GM19372 (cell line): ENCODE results near the gene TMEM101.
"Not testable (repeated sequence)": the region's sequence is repeated elsewhere in the genome, so short reads cannot be mapped to it uniquely, and the experiment has no call there.

ENCODE experiments used
- ATAC-seq: cut with Tn5 transposase; IDR thresholded peaks from one replicate; pipeline ENCODE4 v1.9.1; 2021; ENCODE audit warnings: mild to moderate bottlenecking, low read depth, moderate library complexity; ENCODE audit not compliant: unreplicated experiment

The TMEM101 gene

DNA sequence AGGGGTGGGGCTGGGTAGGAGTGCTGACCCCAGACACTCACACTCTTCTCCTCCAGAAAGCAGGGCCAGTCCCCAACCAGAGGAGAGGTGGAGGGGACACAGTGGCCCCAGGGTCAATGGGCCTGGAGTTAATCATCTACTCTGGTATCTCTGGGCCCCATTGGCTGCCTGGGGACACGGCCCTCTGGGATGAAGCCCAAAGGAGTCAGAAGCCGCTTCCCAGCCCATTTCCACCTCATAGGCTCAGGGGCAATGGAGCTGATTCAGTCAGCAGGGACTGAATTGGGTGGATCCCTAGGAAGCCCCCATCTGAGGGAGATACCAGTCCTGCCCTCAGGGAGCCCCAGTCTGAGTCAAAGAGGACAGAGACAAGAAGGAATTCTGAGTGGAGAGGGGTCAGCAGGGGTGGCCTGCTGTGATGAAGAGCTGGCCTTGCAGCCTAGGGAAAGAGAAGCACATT is 13.3 kb downstream of the TMEM101 start:
- no peak for ATAC-seq

DNA sequence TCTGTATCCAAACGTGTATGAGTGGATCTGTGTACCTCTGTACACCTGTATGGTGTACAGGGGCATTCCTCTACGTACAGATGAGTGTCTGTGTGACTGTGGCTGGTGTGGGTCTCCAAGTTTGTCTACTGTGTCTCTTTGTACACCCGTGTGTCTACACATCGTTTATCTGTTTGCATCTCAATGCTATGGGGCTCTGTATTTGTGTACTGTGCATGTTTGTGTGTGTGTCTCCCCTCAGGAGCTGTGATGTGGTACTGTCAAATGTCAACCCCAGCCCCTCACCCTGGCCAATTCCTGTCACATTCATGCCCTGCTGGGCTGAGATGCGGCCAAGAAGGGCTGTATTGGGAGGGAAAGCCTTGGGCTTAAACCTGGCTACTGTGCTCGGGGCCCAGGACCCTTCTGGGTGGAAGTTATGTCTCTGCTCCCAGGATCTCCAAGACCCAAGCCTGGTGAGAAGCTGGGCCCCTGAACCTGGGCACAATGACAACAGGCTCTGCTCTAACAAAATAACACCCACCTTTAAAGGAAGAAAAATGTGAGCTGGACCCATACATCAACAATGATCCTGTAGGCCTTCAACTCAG is 13.8 kb downstream of the TMEM101 start:
- ATAC-seq = no peak

DNA sequence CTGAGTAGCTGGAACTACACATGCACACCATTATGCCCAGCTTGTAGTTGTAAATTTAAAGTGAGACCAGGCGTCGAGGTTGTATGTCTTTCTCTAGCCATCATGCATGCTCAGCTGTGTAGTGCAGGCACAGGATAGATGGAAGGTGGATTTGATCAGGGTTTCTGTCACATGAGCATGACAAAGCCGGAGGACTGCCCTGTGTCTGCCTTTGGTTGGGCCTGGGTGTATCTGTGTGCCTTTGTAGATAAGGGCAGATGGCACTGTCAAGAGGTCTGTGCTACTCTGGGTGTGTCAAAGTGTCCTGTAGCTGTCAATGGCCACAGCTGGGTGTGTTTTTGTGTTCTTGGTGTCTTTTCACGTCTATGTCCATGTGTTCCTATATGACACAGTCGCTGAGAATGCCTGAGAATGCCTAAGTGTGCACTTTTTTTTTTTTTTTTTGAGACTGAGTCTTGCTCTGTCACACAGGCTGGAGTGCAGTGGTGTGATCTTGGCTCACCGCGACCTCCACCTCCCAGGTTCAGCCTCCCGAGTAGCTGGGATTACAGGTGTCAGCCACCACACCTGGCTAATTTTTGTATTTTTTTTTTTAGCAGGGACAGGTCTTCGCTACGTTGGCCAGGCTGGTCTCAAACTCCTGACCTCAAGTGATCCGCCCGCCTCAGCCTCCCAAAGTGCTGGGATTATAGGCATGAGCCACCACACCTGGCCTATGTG is 14.5 kb downstream of the TMEM101 start:
- no peak for ATAC-seq

DNA sequence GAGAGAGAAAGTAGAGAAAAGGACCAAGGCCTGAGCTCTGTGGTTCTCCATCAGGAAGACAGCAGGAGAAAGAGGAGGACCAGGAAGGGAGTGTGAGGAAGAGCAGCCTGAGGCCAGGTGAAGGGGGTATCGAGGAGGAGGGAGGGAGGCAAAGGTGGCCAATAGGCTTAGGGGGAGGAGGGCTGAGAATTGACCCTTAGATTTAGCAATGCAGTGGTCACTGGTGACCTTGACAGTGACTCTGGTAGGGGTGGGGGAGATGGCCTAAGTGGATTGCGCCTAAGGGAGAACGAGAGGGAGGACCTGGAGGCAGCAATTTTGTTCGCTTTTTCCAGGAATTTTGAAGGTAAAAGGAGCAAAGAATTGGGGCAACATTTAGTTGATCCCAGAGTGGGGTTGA is 15.7 kb downstream of the TMEM101 start:
- no peak for ATAC-seq

DNA sequence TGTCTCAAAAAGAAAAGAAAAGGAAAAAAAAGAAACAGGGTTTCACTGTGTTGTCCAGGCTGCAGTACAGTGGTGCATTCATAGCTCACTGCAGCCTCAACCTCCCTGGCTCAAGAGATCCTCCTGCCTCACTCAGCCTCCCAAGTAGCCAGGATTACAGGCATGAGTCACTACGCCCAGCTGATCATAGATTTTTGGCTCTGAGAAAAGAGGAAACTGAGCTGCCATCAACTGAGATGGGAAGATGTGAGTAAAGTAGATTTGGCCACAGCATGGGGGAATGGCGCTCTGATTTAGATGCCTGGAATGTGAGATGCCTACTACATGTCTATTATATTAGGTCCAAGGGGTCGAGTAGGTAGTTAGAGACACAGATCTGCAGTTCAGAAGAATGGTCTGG is 16.2 kb downstream of the TMEM101 start:
- no peak for ATAC-seq

DNA sequence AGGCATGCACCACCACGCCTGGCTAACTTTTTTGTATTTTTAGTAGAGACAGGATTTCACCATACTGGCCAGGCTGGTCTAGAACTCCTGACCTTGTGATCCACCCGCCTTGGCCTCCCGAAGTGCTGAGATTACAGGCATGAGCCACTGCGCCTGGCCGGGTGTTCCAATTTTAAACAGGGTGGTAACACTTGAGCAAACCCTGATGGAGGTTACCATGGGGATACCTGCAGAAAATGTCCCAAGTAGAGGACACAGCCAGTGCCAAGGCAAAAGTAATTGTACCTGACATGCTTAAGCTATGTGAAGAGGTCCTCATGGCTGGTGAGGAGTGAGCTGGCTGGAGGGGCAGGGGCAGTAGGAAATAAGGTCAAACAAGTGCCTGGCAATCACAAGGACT is 17.6 kb downstream of the TMEM101 start:
- ATAC-seq = not testable (repeated sequence)

DNA sequence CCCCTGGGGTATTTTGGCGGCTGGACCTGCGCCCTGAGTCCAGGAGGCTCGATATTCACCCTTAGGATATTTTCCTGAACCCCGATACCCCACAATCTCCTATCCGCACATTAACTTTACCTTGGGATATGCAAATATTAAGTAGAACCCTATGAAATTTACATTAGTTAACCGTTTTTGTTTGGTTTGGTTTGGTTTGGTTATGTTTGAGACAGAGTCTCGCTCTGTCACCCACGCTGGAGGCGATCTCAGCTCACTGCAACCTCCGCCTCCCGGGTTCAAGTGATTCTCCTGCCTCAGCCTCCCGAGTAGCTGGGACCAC is 19.7 kb downstream of the TMEM101 start:
- ATAC-seq = no peak

DNA sequence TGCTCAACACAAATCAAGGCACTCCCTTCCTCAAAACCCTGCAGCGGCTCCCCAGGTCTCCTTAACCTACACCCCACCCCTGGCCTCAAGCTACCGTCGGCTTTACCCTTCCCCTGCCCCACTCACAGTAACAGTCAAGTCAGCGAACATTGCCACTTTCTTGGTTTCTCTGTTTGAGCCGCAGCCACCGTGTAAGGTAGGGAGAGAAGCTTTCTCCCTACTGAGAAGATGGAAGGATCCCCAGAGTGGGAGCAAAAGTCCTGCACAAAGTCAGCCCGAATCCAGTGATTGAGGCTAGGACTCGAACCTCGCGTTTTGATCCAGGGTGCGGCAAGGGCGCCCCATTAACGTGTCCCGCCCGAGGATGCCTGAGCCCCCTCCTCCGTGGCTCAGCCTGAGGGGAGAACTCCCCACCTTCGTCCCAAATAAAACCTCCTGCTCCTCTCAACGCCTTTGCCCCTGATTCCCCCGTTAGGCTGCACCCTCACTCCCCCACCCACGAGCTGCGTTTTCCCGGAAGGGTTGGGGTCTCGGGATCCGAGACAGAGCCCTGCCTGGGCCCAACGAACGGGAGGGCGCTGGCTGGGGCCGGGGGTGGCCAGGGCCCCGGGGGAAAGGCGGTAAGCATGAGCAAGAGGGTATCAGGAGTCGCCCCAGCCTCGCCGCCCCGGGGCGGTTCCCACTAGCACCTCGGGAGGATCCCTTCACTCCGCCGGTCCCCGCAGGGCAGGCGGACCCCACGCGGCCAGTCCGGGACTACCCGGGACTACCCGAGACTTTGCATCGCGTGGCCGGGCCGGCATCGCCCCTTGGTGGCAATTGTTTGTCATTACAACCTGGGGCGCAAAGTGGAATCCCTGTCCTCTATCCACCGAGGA is 20.3 kb downstream of the TMEM101 start:
- no peak for ATAC-seq

DNA sequence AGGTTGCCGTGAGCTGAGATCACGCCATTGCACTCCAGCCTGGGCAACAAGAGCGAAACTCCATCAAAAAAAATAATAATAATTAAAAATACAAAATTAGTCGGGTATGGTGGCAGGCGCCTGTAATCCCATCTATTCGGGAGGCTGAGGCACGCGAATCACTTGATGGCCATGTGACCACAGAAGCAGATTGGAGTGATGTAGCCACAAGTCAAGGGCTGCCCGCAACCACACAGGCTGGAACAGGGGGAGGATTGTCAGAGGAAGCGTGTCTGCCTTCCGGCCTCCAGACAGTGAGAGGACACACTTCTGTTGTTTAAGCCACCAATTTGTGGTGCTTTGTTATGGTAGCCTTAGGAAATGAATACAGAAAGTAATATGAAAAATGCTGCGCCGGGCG is 22.1 kb downstream of the TMEM101 start:
- ATAC-seq = no peak

DNA sequence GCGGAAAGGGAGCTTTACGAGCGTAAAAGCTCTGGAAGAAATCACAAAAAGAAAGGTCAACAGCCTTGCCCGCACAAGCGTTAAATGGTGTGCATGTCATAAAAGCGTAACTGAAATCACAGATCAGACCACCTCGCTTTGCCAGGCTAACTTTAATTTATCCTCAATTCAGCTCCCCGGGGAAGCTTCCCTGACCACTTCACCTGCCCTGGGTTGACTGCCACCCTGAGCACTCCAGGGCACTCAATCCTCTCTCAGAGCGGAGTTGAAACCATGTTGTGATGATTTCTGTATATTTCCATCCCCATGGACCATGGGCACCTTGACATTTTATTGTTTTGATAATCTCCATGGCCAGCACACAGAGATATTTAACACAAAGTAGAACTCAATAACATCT is 26.5 kb downstream of the TMEM101 start:
- no peak for ATAC-seq

DNA sequence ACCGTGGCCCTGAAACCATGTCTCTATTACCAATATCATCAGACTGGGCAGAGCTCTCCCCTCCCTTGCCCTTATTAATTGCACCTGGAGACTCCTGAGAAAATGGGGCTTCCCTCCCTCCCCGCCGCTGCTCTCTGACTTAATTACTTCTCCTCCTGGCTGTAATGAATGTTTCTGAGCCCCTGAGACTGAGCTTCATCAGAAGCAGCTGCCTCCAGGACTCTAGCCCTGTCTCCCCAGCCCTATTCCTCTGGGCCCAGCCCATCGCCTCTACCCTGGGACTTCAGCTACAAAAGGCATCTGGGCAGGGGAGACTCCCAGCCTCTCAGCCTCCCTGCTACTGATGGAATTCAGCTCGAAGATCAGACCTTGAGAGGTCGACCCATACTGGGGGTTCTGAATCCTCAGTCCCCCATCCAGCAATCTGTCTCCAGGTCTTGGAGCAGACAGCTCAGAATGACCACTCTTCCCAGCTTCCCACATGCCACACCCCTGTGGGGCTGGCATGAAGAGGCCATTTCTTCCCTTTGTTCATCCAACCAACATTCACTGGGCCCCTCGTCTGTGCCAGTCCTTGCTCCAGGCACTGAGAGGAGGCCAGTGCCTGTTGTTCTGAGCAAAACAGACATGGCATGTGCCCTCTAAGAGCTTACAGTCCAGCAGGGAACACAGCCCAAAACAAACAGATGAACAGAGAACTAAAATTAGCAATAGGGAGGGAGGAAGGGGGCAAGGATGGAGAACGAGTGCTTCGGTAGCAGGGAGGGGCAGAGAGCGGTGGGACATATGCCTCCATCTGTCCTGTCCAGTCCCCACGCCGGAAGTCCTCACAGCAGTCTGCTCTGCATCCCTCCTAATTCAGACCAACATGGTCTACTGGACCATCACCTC is 27.4 kb downstream of the TMEM101 start:
- ATAC-seq = no peak

DNA sequence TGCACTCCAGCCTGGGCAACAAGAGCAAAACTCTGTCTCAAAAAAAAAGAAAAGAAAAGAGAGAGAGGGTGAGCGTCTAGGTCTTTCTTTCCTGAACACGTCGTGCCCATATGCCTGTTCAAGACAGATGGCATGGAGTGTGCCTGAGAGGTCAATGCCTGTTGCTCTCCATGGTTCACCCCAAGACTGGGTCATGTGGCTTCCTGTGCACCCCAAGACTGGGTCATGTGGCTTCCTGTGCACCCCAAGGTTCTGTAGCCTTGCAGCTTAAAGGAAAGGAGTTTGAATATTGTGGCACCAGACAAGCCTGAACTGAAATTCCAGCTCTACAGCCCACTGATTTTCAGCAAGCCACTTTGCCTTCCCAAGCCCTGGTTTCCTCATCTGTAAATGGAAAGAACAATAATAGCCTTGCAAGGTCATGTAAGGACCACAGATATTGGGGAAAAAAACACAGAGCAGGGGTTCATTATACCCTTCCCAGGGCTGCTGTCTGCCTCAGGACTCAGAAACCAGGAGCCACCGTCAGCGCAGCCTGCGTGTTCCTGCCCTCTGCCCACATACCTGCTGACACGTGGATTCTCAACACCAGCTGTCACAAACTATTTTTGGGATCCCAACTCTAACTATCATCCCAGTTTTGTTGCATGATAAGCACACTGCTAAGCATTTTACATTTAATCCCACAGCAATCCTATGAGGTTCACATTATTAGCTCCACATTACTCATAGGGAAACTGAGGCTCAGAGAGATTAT is 28.4 kb downstream of the TMEM101 start:
- ATAC-seq = no peak

DNA sequence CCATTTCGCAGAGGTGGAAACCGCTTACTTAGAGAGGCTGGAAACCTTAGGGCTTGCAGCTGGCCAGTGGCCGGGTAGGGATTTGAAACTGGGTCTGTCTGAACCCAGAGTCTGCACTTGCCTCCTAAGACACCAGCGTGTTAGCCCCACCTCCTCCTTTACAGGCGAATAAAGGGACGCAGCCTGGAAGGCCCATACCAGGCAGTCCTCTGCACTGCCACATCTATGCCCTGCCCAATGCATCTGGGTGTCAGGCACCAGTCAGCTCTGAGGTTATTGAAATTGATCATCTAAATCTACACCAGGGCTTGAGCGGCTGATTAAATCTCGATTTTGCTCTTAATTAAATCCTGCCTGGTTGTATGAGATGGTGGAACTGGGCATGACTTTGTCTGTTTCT is 30.2 kb downstream of the TMEM101 start:
- no peak for ATAC-seq

DNA sequence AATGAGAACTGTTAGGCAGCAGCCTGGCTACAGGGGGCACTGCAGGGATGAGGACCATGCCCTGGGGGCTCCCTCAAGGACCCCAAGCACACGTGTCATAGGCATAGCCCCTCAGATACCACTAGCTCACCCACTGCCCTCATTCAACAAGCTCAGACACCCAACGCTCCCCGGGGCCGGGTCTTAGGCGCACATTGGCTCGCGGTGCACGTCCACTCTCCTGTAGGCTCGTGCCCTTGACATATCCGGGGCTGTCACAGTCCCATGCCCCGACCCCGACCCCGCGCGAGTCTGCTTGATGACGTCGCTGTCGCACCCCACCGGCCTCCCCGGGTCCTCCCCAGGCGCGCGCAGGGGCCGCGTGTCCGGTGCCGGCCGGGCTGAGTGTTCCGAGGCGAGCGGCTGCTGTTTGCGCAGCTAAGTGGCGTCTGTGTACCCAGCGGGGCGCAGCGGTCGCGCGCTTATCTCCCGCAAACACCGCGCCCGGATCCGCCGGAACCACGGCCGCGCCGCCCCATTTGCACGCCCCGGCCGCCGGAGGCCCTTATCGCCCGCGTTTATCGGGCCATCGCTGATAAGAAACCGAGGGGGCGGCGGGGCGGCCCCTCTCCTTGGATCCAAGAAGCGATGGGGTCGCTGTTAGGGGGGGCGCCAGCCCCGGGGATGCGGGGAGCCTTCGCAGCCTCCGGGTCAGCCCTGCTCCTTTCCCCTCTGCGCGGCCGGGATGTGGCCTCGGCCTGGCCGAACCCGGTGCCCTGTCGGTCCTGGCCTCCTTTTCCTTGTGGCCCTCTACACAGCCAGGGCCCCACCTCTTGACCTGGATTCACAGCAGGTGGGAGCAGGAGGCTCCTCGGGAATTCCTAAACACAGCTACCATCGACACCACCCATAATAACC is 31.0 kb downstream of the TMEM101 start:
- no peak for ATAC-seq

DNA sequence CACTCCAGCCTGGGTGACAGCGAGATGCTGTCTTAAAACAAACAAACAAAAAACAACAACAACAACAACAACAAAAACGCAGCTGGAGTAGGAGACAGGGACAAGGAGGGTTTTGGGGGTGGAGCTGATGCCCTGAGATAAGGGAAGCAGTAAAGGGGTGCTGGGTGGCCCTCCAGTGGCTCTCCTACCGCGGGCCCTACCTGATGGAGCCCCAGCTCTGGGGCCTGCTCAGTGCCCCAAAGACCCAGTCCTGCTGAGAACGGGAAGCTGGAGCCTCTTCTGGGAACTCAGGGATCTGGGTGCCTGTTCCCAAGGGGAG is 31.6 kb downstream of the TMEM101 start:
- no peak for ATAC-seq

DNA sequence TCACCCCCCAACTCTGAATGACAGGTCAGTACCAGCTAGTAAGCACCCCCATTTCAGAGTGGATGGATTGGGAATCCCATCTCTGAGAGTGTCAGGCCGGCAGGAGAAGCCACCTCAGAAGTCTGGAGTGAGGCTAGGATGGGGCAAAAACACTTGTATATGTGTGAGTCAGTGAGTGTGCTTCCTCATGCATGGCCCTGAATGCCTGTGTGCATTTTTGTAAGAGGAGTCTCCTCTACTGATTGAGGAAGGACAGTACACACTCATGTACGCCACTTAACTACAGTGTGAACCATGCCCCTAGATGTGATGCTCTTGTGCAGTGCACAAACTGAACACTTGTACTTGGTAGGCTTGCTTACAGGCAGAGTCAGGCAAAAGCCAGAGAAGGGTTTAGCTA is 32.6 kb downstream of the TMEM101 start:
- ATAC-seq = no peak

DNA sequence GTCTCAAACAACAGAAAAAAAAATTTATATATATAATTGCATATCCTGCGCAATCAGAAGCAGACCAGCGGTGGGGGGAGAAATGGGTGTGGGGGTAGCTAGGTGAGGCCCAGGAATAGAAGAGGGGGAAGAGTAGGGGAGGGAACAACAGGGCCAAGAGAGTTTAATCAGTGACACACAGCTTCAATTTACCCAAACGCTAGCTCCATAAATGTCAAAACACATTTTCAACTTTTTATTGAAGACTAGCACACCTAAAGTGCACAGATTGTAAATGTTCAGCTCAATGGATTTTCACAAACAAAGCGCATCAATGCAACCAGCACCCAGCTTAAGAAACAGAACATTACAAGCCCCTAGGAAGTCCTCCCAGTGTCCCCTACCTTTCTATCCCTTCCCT is 35.1 kb downstream of the TMEM101 start:
- no peak for ATAC-seq

DNA sequence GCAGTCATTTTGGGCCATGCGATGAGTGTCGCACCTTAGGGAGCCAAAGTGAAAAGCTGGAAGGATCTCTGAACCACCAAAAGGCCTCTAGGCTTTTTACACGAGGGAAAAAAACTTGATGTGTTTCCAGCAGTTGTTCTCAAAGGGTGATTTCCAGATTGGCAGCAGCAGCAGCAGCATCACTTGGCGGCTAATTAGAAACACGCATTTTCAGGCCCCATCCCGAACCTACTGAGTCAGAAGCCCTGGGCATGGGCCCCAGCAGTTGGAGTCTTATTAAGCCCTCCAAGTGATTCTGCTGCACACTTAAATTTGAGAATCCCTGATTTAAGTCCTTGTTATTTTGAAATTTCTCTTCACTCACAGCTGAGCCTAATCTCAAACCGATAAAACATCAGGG is 35.8 kb downstream of the TMEM101 start:
- no peak for ATAC-seq

DNA sequence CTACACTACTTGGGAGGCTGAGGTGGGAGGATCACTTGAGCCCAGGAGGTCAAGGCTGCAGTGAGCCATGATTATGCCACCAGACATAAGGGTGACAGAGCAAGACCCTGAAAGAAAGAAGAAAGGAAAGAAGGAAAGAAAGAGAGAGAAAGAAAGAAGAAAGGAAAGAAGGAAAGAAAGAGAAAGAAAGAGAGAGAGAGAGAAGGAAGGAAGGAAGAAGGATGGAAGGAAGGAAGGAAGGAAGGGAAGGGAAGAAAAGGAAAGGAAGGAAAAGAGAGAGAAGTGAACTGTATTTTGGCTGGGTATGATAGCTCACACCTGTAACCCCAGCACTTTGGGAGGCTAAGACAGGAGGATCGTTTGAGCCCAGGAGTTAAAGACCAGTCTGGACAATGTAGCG is 36.7 kb downstream of the TMEM101 start:
- ATAC-seq = no peak
